HG03442 (cell line): ENCODE data around the gene EPHA8.

Source experiments
- ATAC-seq: cut with Tn5 transposase; IDR thresholded peaks from one replicate; pipeline ENCODE4 v1.9.1; 2021; ENCODE audit warnings: mild to moderate bottlenecking, moderate library complexity; ENCODE audit not compliant: unreplicated experiment

Gene EPHA8

GRCh38 chr1:22641247-22641646, 78.0 kb downstream of the EPHA8 start:
- ATAC-seq = no peak

GRCh38 chr1:22641906-22642636, 78.8 kb downstream of the EPHA8 start:
- no peak for ATAC-seq

- ATAC-seq = no peak
Measured at GRCh38 chr1:22643381-22643780, 80.1 kb downstream of the EPHA8 start, which contains the start of gene C1QC. TSS of gene C1QC (plus strand) at chr1:22643633. CDS start at chr1:22644024, 391 bp downstream.

GRCh38 chr1:22643928-22644327, 80.6 kb downstream of the EPHA8 start:
- ATAC-seq = no peak

GRCh38 chr1:22645931-22646330, 82.6 kb downstream of the EPHA8 start:
- no peak for ATAC-seq

- ATAC-seq = no peak
Measured at GRCh38 chr1:22646384-22646783, 83.1 kb downstream of the EPHA8 start.

GRCh38 chr1:22650089-22650693, 86.9 kb downstream of the EPHA8 start:
- no peak for ATAC-seq

GRCh38 chr1:22651941-22652856, 88.9 kb downstream of the EPHA8 start:
- ATAC-seq = no peak

- no peak for ATAC-seq
Measured at GRCh38 chr1:22652881-22653316, 89.6 kb downstream of the EPHA8 start, which contains the start of gene C1QB. TSS of gene C1QB (plus strand) at chr1:22653236. CDS start at chr1:22659463, 6,227 bp downstream.
